HG03097 (cell line): Measurements from ENCODE around the gene PCLO.

ENCODE experiments used
- ATAC-seq: cut with Tn5 transposase; IDR thresholded peaks from one replicate; pipeline ENCODE4 v1.9.1; 2021; ENCODE audit not compliant: unreplicated experiment, low FRiP score

The PCLO gene, protein sequence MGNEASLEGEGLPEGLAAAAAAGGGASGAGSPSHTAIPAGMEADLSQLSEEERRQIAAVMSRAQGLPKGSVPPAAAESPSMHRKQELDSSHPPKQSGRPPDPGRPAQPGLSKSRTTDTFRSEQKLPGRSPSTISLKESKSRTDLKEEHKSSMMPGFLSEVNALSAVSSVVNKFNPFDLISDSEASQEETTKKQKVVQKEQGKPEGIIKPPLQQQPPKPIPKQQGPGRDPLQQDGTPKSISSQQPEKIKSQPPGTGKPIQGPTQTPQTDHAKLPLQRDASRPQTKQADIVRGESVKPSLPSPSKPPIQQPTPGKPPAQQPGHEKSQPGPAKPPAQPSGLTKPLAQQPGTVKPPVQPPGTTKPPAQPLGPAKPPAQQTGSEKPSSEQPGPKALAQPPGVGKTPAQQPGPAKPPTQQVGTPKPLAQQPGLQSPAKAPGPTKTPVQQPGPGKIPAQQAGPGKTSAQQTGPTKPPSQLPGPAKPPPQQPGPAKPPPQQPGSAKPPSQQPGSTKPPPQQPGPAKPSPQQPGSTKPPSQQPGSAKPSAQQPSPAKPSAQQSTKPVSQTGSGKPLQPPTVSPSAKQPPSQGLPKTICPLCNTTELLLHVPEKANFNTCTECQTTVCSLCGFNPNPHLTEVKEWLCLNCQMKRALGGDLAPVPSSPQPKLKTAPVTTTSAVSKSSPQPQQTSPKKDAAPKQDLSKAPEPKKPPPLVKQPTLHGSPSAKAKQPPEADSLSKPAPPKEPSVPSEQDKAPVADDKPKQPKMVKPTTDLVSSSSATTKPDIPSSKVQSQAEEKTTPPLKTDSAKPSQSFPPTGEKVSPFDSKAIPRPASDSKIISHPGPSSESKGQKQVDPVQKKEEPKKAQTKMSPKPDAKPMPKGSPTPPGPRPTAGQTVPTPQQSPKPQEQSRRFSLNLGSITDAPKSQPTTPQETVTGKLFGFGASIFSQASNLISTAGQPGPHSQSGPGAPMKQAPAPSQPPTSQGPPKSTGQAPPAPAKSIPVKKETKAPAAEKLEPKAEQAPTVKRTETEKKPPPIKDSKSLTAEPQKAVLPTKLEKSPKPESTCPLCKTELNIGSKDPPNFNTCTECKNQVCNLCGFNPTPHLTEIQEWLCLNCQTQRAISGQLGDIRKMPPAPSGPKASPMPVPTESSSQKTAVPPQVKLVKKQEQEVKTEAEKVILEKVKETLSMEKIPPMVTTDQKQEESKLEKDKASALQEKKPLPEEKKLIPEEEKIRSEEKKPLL (N-terminal part only)

GRCh38 chr7:83162402-83163256 is at the start of gene PCLO:
PCLO (minus strand) TSS chr7:83162884; CDS start chr7:83162592, 292 bp downstream.
- ATAC-seq: peak; percentile 96

- ATAC-seq: no peak
These were observed 49.0 kb upstream of the PCLO start for GRCh38 chr7:83211685-83212084.

DNA sequence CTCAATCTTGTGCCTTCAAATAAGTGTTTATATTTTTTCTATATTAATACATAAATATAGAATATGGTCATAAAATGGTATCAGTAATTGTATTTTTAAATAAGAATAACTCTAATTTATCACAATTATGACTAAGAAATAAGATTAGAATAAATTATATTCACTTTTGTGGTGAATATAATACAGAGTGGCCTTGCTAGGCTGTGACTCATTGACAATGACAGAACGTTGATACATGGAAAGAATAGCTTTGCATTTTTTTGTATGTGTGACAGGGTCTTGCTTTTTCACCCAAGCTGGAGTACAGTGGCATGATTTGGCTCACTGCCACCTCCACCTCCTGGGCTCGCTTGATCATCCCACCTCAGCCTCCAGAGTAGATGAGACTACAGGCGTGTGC is 47.8 kb upstream of the PCLO start:
- ATAC-seq: no peak

GRCh38 chr7:83204715-83205114 is 42.0 kb upstream of the PCLO start:
- no peak for ATAC-seq

DNA sequence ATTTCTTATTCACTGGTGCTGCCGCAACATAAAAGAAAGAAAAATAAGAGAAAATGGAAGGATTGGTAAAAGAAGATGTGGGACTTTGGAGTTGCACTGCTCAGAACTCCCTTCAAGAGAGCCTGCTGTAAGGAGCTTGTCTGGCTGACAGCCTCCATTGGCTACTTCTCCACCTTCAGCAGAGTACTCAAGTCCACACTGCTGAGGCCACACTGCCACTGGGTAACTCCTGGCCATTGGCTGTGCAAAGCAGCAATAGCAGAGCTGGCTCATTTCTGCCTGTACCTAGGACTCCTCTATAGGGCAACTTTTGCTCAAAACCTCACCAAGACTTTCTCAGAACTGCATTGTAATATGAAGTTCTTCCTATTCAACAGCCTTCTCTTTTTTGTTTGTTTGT is 38.7 kb upstream of the PCLO start:
- no peak for ATAC-seq

- ATAC-seq: no peak
These were observed 28.1 kb upstream of the PCLO start for GRCh38 chr7:83190659-83191389.

DNA sequence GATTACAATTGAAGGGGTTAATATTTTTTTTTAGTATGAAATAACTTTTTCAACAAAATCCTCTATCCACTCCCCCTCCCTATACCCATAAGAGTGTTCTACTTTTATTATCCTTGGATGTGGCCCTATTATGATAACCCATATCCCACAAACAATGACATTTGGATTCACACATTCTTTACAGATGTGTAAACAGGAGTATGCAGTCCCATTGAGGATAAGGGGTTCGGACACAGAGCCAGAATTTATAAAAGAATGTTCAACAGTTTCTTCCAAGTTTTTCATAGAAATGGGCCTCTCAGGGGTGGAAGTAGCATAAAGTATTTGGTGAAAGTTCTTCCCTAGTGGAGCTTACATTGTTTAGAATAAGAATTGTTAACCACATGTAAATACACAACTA is 16.1 kb upstream of the PCLO start:
- ATAC-seq: no peak

DNA sequence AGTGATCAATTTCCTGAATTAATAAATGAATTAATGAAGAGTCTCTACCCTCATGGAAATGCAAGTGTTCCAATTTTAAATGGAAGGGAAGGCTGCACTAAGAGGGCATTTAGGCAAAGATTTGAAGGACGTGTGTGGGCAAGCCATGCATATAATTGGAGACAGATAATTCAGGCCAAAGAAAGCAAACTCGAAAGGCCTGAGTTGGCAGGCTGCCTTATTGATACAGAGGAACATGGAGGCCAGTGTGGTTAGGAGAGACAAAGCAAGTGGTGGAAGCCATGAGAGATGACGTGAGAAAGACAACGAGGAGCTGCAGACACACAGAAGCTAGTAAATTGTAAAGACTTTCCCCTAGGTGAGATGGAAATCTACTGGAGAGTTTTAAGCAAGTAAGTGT is 15.4 kb upstream of the PCLO start:
- ATAC-seq: no peak

GRCh38 chr7:83173664-83174063 is 11.0 kb upstream of the PCLO start:
- ATAC-seq: no peak

GRCh38 chr7:83166781-83167180 is 4.1 kb upstream of the PCLO start:
- no peak for ATAC-seq

- ATAC-seq: no peak
These were observed 734 bp downstream of the PCLO start for GRCh38 chr7:83161899-83162401.

DNA sequence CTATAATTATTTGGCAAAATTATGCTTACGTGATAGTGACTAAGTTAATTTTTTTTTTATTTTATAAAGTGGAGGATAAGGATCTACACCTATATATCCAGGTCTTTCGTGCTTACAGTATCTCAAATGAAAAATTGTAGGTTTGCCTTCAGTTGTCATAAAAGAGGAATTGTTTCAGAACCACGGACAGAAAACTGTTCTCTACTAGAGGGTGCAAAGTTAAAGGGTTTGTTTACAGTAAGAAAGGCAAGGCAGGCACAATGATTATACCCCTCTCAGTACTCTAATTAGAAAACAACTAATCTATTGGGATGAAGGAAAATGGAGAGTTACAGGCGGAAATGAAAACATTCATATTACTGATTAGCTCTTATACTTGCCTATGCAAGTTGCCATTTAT is 1.5 kb downstream of the PCLO start:
- ATAC-seq: no peak

GRCh38 chr7:83159731-83160130 is 3.0 kb downstream of the PCLO start:
- ATAC-seq: no peak

DNA sequence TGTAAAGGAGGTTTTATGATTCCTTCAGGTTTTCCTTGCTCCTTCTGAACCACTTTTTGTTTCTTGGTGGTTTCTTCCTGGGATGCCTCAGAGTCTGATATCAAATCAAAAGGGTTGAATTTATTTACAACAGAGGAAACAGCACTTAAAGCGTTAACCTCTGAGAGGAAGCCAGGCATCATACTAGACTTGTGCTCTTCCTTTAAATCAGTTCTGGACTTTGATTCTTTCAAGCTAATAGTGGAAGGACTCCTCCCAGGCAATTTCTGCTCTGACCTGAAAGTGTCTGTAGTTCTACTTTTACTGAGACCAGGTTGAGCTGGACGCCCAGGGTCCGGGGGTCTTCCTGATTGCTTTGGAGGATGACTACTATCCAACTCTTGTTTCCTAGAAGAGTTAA is 6.7 kb downstream of the PCLO start:
- no peak for ATAC-seq

DNA sequence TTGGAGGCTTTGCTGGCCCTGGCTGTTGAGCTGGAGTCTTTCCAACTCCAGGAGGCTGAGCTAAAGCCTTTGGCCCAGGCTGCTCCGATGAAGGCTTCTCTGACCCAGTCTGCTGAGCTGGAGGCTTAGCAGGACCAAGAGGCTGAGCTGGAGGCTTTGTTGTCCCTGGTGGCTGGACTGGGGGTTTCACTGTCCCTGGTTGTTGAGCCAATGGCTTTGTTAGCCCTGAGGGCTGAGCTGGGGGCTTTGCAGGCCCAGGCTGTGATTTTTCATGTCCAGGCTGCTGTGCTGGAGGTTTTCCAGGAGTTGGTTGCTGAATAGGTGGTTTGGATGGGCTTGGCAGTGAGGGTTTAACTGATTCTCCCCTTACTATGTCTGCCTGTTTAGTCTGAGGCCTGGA is 7.3 kb downstream of the PCLO start:
- ATAC-seq: no peak

DNA sequence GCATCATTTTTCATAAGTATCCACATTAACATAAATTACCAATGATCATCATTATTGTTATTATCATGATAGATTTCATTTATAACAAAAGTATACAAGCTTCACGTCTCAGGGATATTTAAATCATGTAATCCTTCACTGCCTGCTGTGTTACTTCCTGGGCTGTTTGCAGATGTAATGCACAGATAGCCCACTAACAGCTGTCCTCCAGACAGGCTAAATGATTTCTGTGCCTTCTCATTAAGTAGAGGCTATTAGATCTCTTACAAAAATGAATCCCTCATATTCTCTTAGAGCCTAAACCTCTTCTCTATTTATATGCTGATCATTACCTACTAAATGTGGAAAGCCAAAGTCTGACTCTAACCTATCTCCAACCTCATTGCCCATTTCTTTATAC is 9.3 kb downstream of the PCLO start:
- no peak for ATAC-seq

DNA sequence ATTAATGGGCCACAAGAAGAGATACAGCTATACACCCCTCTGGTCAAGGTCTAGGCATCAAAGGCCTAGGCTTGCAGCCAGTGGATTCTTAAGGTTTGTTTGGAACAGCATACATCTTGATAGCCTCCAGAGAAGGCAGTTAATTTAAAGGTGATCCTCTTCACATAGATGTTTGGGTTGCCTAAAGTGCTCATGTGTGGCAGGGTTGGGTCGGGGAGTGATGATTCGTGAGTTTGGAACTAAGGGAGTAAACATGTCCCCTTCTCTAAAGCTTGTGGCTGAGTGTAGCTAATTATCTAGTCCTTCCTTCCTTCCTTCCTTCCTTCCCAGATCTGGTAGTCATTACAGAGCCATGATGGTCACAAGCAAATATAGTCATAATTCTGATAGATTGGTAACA is 12.4 kb downstream of the PCLO start:
- ATAC-seq: no peak

- ATAC-seq: no peak
These were observed 13.2 kb downstream of the PCLO start for GRCh38 chr7:83149466-83149865.

- ATAC-seq: no peak
These were observed 13.9 kb downstream of the PCLO start for GRCh38 chr7:83148776-83149175.
